Kidney tubule cell (primary cell): ENCODE measurements around the gene HSPG2.
"Not testable (repeated sequence)": the region's sequence is repeated elsewhere in the genome, so short reads cannot be mapped to it uniquely, and the experiment has no call there.

ENCODE experiments used
- DNase-seq: peaks from one replicate; pipeline ENCODE4 v3.0.0-alpha.2; 2018; ENCODE audit warnings: low spot score

The HSPG2 gene

DNA sequence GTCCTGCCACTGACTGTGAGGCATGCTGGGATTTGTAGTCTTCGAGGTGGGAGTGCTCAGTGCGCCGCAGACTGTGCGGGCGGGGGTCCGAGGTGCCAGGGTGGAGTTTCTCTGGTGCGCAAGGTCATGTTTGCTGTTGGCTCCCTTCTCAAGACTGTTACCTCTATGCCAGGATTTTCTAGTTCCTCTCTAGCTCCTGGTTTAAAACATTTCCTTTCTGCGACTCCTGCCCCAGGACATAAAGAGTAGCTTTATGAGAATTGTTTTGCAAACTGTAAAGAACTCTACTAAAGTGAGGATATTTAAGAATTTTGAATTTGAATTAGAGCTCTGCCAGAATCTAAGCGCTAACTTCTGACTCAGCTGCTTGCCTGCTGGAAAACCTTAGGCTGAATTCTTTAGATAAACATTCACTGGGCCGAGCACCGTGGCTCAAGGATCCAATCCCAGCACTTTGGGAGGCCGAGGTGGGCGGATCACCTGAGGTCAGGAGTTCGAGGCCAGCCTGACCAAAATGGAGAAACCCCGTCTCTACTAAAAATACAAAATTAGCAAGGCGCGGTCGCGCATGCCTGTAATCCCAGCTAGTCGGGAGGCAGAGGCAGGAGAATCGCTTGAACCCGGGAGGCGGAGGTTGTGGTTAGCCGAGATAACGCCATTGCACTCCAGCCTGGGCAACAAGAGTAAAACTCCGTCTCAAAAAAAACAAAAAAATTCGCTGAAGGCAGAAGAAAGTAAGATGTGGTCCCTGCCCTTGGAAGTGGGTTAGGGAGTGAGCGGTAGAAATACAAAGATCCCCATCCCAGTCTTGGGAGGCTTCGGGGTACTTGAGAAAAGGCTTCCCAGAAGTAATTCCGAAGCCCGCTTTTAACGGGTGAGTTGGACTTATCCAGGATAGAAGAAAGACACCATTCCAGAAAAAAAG lies 153.2 kb downstream of the HSPG2 start:
- DNase-seq = peak; percentile 97

DNA sequence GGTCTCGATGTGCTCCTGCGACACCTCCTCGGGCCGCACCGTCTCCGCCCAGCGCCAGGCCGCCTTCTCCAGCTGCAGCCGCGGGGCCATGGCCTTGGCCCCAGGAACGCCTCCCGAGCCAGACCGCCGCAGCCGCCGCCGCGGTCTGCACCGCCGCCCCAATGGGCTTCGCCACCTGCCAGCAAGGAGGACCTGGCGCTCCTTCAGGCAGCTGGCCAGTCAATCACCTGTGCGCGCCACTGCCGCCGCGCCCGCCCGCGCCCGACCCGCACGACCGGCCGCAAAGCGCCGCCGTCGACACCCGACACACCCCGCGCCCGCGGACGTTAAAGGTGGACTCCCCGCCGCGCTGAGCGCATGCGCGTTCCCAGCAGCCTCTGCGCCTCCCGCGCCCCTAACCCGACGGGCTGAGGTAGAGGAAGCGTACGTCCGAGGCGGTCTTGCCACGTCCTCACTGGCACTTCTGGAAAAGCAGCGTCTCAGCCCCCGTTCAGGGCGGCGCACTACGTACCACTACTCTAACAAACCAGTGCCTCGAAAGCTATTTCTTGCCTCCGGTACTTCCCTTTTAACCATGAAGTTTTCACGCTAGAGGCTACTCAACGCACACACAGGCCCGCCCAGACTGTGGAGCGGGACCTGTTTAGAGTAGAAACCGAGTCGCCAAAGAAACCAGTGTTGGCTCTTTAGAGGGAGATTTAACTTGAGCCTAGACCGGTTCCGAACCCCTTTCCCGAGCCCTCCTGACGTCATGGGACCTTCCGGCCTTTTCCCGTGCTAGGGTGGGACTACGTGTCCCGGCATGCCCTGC lies 154.0 kb downstream of the HSPG2 start, which contains the start of gene USP48:
TSS of gene USP48 (minus strand) at position 282 of the 811 bp plus-strand sequence. CDS start at position 90, 192 bp downstream.
- DNase-seq = peak; percentile 97

GRCh38 chr1:21782349-21782867 lies 154.7 kb downstream of the HSPG2 start:
- DNase-seq = peak; percentile 59

DNA sequence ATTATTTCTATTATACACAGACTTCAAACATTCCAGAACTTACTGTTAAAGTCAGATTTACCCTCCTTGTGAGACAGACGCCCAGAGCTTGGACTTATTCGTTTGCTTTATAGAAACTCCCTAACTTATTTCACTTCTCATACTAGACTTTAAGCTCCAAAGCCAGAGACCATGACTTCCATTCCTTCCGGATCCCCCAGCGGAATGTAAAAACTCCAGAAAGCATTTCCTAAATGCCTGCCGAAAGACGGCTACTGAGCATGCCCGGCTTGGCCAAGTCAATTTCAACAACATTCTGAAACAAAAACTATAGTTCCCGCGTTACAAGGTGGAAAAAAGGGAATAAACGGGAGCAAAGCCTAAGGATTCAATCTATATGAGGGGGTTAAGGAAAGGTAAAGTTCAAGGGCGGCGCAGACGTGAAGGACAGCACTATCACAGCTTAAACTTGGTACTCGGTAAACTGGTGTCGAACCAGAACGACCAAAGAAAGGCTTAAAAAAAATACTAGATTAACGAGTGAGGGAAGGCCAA lies 155.2 kb downstream of the HSPG2 start:
- peak; percentile 55 for DNase-seq

- no peak for DNase-seq
Observed at GRCh38 chr1:21779613-21780521, 157.2 kb downstream of the HSPG2 start.

- DNase-seq = no peak
Observed at GRCh38 chr1:21778405-21778727, 158.7 kb downstream of the HSPG2 start.

DNA sequence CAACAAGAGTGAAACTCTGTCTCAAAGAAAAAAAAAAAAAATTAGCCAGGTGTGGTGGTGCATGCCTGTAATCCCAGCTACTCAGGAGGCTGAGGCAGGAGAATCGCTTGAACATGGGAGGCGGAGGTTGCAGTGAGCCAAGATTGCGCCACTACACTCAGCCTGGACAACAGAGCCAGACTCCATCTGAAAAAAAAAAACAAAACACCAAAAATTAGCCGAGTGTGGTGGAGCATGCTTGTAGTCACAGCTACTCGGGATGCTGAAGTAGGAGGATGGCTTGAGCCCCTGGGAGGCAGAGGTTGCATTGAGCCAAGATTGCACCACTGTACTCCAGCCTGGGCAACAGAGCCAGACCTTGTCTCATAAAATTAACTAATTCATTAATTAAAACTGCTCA lies 160.2 kb downstream of the HSPG2 start:
- not testable (repeated sequence) for DNase-seq

DNA sequence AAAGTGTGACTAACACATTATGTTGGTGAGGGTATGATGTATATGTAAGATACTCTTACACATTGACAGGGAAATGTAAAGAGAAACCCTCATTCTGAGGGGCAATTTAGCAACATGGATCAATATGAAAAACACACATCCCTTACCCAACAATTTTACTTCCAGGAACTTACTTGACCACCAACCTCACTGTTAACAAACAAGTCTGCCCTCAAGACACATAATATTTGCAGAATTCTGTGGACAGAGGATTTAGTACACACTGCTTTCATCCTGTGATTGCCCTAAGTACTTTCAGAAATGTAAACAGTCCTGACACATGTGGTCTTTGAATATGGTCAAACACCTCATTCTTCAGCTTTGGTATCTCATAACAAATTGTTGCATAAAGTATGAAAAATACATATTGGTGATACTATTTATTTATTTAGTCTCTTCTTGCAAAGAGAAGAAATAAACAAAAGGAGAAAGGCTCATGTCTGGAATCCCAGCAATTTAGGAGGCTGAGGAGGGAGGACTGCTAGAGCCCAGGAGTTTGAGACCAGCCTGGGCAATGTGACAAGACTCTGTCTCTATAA lies 161.0 kb downstream of the HSPG2 start:
- DNase-seq = no peak

- DNase-seq = no peak
Observed at GRCh38 chr1:21775550-21775914, 161.6 kb downstream of the HSPG2 start.

- peak; percentile 30 for DNase-seq
Observed at GRCh38 chr1:21774835-21775549, 162.1 kb downstream of the HSPG2 start.

- DNase-seq = no peak
Observed at GRCh38 chr1:21773585-21773984, 163.5 kb downstream of the HSPG2 start.
